LoVo (cell line): ENCODE results near the gene ROBO2.

Experiments used
- DNase-seq: peaks from one replicate; pipeline ENCODE4 v3.0.0-alpha.2; 2016; ENCODE audit warnings: low spot score

Gene ROBO2

DNA sequence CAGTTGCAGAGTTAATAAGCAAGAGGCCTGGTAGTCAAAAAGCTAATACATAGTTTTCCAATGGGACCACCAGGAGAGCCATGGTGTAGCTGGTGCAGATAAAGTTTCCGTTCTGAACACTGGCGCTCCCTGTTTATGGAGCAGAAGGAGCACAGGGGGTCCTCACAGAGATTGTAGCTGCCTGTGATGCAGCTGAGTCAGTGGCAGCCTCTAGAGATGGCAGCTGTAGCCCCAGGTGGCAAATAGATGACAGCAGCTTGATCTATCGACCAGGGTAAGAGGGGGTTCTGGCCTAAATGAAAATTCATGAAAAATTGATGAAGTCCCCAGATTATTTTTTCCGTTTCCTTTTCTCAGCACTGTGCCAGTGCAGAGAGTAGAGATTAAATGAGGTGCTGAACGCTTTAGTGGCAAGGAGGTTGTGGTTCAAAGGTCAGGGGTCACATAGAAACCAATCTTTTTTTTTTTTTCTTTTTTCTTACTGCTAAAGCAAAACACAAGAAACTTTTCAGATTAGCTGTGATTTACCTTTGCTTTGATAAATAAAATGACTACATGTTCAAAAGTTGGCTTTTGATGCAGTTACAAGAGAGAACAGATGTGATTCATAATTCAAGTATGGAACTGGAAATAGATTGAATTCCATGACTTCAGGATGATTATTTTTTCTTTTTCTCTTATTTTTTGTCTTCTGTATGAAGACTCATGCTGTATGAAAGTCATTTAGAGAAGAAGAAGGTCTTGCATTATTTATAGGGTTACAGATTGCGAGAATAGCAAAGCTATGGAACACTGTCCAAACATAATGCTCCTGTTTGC lies 63.3 kb downstream of the ROBO2 start:
- no peak for DNase-seq

DNA sequence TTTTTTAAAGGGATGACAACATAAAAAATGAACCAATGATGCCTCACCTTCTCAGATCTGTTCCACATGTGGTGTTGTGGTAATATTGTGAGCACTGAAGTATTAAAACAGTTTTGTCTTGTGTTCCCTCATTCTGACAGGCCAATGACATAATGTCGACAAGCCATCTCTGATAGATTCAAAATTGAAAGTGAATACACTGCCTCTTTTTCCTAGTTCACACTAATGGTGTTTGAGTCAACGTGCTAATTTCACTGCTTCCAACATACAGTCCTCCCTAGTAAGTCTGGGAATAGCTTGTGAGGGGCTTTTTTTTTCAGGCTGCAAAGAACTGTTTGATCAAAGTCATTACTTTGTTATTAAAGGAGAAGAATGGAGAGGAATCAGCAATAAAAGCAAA lies 82.8 kb downstream of the ROBO2 start:
- no peak for DNase-seq

DNA sequence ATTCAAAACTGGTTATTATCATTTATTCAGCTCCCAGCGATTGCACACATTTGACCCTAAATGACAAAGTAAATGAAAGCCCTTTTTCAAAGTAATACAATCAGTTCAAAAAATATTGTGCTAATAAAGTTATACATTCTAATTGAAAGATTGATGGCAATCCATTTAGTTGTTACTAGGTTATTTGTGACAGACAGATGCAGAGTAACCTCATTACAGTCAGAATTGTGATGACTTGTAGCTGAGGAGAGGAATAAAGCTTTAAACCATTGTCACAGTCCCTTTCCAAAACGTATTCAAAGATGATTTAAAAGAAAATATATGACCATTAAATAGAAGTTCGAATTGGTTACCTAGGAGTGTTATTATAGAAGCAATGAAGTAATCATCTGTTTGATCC lies 86.1 kb downstream of the ROBO2 start:
- no peak for DNase-seq

DNA sequence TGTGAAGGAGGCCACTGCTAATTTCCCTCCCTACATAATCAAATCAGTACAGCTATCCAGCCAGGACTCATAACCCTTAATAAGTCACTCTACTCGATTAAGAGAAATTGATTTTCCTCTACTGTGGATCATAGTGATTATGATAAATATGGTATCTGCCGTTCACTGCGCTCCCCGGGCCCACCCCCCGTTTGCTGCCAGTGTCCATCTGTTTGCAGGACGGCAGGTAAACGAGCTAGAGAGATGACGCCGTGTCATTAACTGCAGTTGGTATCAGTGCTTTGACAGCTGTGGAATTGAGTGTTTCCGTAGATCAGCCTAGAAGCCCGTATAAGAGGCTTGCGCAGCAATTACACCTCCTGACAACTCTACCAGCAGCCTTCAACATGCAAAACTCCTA lies 94.9 kb downstream of the ROBO2 start:
- DNase-seq: no peak

DNA sequence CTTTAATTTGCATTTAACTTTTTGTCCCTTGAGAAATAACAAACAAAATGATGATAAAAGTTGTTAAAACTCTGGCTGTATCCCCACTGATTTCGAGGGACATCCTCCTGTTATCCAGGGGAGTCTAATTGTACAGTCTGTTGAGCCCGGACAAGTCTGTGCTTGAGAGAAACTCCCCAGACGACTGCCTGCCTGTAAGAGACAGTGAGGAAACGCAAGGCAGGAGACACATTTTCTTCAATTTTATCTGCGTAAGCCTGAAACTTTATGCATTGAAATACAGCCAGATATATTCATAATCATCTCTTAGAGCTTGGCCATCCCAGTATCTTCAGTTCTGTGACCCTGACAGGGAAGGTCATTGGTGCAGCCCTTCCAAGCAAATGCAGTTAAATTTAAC lies 97.7 kb downstream of the ROBO2 start:
- no peak for DNase-seq

DNA sequence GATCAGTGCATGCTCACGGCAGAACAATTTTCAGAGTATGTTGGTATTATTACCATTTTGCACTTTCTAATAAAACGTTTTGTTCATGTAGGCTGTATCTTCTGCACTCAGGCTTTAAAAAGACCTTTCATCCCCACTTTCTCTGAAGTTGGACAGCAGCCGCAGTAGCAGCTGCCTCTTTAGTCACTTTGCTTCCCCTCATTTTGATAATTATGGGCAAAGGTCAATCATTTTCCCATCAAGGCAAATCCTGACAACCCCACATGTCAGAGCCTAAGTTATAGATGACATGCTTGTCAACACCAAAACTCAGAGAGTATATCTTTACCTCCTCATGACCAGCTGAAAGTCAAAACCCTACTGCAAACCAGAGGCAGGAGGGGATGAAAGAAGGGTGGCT lies 99.7 kb downstream of the ROBO2 start:
- no peak for DNase-seq

DNA sequence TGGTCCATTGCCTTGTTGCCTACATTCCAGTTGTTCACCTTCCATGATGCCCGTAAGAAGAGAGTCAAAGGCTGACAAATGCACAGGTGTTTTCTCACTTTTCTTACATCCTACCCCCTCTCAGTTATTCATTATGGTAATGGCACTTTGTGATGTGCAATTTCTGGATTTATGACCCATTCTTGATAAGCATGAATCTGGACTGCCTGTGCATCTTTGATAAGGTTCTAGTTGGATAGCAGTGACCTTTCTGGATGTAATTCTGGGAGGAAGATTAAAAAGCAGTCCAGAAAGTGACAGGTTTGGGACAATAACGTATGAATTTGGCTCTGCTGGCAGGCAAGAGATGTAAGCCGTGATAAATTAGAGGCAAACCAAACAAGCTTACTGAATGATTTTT lies 101.5 kb downstream of the ROBO2 start:
- DNase-seq: no peak

DNA sequence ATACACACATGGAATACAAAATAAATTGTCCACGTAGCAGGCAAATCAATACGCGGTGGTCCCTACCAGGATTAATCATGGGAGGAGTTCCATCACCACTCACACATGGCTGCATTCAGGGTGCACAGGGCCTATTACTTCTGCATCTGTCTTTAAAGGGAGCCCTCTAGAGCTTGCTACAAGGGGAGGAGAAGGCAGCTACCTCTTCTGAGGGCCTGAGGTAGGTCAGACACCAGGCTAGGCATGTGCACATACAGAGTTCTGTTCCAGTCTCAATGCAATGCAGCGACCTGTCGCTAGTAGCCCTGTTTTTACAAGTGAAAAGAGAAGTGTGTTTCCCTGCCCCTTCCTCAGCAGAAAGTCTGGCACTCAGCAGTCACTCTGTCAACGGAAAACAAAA lies 102.7 kb downstream of the ROBO2 start:
- DNase-seq: no peak

DNA sequence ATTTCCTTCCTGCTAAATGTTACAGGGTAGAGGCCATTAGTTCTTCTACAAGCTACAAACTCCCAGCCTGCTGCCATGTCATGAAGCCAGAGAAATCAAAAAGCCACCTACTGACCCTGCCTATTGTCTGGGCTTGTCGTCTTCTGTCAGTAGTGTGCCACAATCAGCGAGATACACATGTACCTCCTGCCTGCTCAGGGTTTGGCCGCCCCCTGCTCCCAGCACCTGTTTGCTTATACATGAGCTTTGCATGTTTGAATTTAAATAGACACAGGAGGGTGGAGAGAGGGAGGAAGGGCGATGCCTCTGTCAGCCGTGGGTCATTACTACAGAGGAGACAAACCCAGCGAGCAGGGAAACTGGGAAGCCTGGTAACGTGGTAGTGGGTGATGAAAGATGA lies 106.1 kb downstream of the ROBO2 start:
- DNase-seq: no peak

DNA sequence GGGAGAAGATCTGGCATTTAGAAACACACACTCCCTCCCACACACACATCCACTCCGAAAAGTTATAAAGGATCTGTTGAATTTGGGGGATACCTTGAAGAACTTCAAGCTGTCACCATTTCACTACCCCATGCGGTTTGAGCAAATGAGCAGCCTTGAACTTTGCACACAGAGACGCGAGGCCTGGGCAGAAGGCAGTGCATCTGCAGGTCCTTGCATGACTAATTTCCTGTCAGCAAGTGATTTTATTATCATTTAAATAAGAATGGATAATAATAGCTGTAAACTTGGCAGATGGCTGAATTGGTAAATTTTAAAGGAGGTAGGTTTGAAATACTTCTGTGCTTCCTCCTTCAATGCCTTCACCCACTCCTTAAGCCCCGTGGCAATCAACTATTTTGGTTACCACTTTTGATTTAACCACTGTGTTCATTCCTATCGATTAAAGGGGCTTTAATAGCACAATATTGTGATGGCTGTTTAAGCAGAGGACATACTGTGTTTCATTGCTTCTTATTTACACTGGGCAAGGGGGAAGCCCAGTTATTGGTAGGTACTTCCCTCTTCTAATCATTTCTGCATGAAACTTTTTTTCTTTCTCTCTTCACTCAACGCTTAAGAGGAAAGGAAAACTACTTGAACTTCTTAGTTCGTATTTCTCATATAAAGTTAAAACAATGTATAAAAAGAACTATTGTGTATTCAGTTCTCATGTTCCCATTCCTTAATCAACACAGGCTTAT lies 108.1 kb downstream of the ROBO2 start:
- peak; percentile 17 for DNase-seq

DNA sequence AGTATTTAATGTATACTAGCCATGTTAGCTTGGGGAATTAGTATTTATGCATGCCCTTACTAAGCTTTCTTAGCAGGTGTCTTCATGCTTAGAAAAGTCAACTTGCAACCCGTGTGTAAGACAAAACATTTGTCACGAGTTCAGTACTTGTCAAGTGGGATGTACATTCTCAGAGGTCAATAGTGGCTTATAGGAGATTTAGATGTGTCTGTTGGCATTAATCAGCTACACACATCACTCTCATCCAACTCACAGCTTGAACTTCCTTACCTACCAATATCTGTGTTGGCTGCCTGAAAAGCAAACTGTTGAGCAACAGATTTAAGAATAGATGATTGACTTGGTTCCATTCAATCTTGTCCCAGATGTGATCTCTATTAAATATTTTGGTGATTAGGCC lies 109.5 kb downstream of the ROBO2 start:
- no peak for DNase-seq

DNA sequence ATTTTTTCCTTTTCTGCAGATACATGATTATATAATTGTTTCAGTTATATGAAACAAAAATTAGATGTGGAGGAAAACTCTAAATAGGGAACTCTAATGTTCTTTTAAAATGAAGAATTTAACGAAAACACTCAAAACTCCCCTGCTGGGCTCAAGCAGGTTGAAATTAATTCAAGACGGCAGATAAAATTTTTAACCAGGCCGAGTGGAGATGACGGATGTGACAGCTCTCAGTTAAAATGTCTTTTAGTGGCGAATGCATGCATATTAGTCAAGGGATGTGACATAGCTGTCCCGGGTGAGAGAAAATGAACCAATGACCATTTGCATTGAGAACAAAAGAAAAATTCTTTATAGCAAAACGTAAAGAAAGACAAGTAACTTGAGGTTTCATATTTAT lies 110.1 kb downstream of the ROBO2 start:
- no peak for DNase-seq

DNA sequence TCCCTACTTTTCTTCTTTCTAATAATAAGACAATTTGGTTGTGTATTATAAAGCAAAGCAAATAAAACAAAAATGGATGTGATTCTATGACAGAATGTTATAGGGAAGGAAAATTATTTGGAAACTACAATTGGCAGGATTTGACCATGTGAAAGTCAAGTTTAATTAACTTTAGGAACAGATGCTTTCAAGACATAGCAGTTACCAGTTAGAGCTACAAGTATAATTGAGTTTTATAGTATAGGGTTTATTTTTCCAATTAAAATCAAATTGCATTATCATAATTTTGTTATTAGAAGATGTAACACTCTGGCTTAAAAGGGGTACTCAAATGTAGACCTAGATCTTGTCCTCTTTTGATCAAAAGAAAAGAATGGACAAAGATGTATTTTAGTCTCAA lies 110.9 kb downstream of the ROBO2 start:
- DNase-seq: no peak

DNA sequence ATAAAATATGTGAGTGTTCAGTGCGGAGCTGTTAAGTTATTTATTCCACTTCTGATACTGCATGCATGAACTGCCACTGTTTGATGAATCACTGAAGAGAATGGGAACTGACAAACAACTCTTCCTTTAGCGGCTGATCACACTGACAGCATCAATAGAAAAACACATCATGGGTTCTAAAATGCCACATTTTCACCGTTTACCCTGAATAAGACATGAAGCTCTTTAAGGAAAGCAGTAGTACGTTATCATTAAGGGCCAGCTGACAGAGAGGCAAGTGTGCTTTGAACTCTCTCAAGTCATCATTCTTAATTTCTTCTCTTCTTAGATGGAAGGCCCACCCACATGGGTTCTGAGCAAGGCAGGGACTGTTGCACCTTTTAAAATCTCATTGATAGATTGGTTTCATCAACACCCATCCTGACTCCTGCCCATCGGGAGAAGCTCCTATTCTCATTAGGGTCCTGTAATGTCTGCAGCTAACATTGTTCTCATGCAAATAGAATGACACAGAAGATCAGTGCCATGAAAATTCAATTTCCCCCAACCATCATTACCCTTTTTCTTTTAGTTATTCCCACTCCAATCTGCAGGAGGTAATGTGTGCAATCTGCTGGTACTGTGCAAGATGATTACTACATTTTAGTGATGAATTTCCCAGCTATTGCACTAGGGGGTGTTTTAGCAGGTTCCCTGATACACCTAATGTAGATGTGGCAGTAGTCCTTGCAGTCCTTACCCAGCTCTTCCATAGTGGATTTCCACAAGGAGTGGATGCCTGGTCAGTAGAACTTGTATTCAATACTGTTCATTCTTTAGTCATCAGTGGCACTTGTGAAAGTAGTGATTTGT lies 119.1 kb downstream of the ROBO2 start:
- no peak for DNase-seq

DNA sequence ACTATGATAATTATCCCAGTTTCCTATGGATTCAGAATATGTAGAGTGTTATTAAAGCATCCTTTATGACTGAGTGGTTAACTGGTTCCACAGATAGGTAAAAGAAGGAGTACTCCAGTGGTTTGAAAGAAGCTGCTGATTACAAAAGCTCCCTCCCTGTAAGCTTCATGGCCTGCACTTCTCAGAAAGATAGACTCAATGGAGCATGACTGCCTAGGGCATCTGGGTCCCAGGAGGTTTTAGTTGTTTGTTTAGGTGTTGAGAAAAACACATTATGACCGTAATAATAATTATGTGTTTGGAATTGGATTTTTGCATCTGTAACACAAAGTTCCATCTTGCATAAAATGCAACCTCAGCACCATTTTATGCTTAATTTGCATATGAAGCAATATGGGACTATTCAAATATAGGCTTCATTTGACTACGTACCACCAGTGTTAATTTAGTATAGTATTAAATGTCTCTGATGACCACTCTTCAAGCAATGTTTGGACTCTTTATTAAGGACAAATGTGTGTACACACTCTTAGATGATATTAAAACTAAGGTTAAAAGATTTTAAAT lies 121.1 kb downstream of the ROBO2 start:
- no peak for DNase-seq

DNA sequence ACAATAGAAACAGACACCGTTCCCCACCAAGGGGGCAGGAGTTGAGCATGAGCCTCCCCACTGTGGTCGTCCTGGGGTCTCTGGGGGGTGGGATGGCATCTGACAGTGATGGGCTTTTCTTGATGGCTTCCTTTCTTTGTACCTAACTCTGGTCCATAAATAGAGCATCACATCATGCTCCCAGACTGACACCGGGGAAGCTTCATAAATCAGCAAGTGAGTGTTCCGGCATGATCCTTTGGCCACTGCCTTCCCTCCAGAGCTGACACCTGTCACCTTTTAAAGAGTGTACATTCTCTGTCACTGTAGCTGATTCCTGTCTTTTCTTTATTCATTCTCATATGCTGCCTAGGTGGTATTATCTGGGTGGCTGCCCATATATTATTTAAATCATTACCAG lies 129.9 kb downstream of the ROBO2 start:
- no peak for DNase-seq

DNA sequence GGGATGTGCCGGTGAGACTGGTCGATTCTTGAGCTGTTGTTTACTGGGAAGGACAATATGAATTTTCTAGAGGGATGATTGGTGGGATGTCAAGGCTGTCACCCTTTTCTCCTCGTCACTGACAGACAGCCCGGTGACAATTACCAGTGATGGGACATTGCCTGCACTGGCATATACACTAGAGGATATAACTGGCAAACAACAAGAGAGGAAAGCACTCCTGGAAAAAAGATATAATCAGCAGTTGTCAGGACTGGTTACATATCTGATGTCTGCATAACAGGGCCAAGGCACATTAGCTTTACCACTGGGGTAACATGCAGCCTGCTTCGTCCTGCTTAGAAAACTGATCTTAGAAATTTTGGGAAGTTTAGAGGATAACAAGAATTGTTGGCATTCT lies 131.1 kb downstream of the ROBO2 start:
- no peak for DNase-seq

DNA sequence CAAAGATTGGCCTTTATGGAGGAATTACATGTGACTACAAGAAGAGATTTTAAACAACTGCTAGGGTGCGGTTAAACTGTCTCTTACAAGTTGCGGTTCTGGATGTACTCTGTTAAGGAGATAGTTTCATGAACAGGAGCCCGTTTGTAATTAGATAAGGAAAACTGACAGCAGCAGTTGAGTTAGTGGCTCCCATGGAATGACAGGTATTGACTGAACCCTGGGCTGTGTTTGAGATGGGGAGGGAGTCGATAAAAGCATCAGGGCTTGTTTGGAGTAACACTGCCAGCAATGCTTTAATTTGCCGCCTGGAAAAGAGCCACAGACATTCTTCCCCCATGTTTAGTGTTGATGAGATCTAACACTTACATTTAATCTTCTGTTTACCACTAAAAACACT lies 139.9 kb downstream of the ROBO2 start:
- no peak for DNase-seq

DNA sequence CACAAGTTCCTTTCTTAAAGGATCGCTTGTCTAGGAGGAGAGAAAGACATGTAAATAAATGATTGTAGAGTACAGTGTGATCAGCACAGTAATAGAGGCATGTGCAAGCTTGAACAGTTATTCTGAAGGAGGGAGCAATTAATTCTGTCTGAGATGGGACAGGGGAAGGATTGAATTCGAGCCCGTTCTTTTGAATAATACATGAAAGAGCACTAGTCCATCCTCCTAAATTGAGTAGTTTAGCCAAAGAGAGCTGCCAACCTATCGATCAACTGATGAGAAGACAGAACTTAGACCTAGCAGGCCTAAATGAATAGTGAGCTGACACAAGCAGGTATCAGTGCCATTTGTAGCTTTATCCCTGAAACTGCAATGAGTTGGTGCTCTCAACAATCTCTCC lies 142.4 kb downstream of the ROBO2 start:
- DNase-seq: no peak

DNA sequence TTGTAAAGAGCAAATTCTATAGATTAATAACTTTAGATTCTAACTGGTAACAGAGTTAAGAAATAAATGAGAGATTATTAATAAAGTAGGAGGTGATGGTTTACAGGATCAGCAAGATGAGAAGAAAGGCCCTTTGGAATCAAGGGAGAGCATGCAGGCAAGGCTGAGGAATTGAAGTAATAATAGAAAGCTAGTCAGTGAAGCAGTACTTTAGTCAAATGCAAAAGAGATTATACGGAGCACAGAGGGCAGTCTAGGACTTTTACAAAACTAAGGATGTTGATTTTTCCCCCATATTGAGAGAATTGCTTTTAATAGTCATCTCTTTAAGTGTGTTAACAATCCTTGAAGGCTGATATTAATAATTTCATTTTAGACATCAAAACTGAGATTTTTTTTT lies 146.4 kb downstream of the ROBO2 start:
- no peak for DNase-seq

DNA sequence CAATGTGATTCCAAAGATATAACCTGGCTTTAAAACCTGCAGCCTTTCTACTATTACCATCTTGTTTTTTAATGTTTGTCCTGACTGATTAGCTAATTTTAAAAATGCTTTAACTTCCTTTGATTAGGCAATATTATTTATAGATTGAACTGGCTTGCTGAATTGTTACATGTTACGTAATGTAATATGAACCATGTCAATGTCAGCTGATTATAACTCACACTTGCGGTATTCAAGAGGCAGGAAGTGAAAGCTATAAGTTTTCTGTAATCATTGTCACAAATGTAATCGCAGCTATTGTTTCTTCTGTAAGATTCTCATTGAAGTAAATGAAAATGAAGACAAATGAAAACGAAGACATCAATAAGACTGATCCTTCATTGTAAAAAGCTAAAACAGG lies 146.8 kb downstream of the ROBO2 start:
- no peak for DNase-seq

DNA sequence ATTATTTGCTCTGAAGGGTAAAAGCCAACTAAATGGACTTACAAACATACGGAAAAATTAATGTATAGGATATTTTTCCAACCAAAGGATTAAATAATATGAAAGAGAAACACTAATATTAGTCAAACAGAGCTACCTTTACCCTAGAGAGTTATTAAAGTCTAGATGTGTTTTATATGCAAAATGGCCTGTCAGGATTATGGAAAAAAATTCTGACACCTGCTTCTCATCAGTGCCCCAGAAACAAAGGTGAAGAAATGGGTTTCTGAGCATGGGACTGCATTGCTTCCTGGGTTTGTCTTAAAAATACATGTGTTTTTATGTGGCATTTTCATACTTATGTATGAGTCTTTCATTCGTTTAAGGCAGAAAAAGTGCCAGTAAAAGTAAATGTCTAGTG lies 148.3 kb downstream of the ROBO2 start:
- no peak for DNase-seq

DNA sequence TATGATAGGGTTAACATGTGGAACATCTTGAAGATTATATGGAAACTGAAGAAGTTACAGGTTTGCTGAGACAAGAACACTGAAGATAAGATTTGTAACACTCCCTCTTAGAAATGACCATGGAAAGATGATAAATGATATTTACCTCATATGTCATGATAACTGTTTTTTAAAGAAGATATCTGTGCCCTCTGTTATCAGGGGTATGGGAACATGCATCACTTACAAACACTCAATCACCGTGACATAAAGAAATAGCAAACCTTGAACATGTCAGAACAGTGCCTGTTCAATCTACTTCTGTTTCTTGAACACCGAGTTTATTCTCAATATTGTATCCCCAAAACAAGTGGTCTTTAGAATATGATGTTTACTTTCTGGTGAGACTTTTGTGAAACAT lies 149.4 kb downstream of the ROBO2 start:
- no peak for DNase-seq
